HepG2 (cell line): ENCODE measurements around the gene LMF2. TPM values are rescaled to one million over a fixed set of nuclear protein-coding genes. Genes with fewer than 3 reads are reported as not detected.
A peak's percentile ranks its signal among the peaks of the same experiment; 100 is the strongest.

Experiments used
- ATRX ChIP-seq: sonication (generic); formaldehyde crosslinking; IDR thresholded peaks from 2 replicates; pipeline ENCODE4 v1.4.0; 2020; ENCODE audit warnings: missing genetic modification reagents, borderline replicate concordance
- FIP1L1 ChIP-seq: fragments of 200-400 bp; formaldehyde crosslinking; IDR thresholded peaks from 2 replicates; pipeline ENCODE4 v1.6.1; 2018; ENCODE audit warnings: low read depth, mild to moderate bottlenecking, low read length, moderate library complexity, borderline replicate concordance; ENCODE audit not compliant: insufficient read depth
- MIER3 ChIP-seq: IDR thresholded peaks from 2 replicates; pipeline ENCODE4 v1.6.1; 2016; ENCODE audit warnings: missing compliant biosample characterization, borderline replicate concordance
- NONO ChIP-seq, 2 experiments: fragments of 450-650 bp in 1 of 2; sonication (generic) in 1 of 2; formaldehyde crosslinking in 1 of 2; IDR thresholded peaks in 1 of 2; conservative IDR thresholded peaks in 1 of 2; 2 replicates each; pipeline versions ENCODE4 v1.6.1 to v1.8.0; 2017 to 2022; ENCODE audit warnings: mild to moderate bottlenecking in 1 of 2, missing genetic modification reagents in 1 of 2, moderate library complexity in 1 of 2
- PHB2 ChIP-seq: fragments of 450-650 bp; IDR thresholded peaks from 2 replicates; pipeline ENCODE4 v1.6.1; 2018; ENCODE audit not compliant: partially characterized antibody
- SNRNP70 ChIP-seq: fragments of 200-400 bp; formaldehyde crosslinking; IDR thresholded peaks from 2 replicates; pipeline ENCODE4 v1.6.1; 2017; ENCODE audit warnings: mild to moderate bottlenecking, low read depth, low read length, moderate library complexity
- ZFP36 ChIP-seq: fragments of 150-350 bp; IDR thresholded peaks from 2 replicates; pipeline ENCODE4 v1.6.1; 2018; ENCODE audit warnings: borderline replicate concordance, low read length, low read depth; ENCODE audit not compliant: partially characterized antibody
- polyA plus RNA-seq, 8 experiments: library from polyadenylated mRNA; depleted of rRNA in 3 of 8; stranded (reverse) in 7 of 8; unstranded in 1 of 8; fragments of >200 nt; fragmentation: Illumina TruSeq in 4 of 8; extraction: Trizol in 4 of 8; gene quantifications; 2 replicates each; pipeline versions ENCODE4 v1.2.1 to v1.2.3, GENCODE V29; 2011 to 2016; ENCODE audit warnings: low read depth in 4 of 8, missing spikeins in 1 of 8, mixed read lengths in 1 of 8; ENCODE audit not compliant: insufficient read depth in 1 of 8
- total RNA-seq, 5 experiments: library from RNA; depleted of rRNA; stranded (reverse); fragments of >200 nt; fragmentation: Illumina TruSeq; extraction: Trizol; gene quantifications; 2 replicates each; pipeline ENCODE4 v1.2.3, GENCODE V29; 2016; ENCODE audit warnings: low read depth in 1 of 5
- TF ChIP-seq, protein P1 (sequence below): sonication (generic); formaldehyde crosslinking; IDR thresholded peaks from 2 replicates; pipeline ENCODE4 v1.4.0; 2020; ENCODE audit warnings: missing genetic modification reagents
- TF ChIP-seq, protein P2 (sequence below): sonication (generic); formaldehyde crosslinking; IDR thresholded peaks from 2 replicates; pipeline ENCODE4 v1.8.0; 2022; ENCODE audit warnings: missing genetic modification reagents, mild to moderate bottlenecking, inconsistent platforms, borderline replicate concordance
- TF ChIP-seq, protein P3 (sequence below): sonication (generic); formaldehyde crosslinking; IDR thresholded peaks from 2 replicates; pipeline ENCODE4 v1.4.0; 2020; ENCODE audit warnings: mild to moderate bottlenecking, missing genetic modification reagents

LMF2 gene
- total and polyA plus RNA-seq, 2 of the 13 experiments (the other 11 are each of a cell fraction or from before 2014, with no cell fraction given): 23.3 to 30.6 TPM

DNA sequence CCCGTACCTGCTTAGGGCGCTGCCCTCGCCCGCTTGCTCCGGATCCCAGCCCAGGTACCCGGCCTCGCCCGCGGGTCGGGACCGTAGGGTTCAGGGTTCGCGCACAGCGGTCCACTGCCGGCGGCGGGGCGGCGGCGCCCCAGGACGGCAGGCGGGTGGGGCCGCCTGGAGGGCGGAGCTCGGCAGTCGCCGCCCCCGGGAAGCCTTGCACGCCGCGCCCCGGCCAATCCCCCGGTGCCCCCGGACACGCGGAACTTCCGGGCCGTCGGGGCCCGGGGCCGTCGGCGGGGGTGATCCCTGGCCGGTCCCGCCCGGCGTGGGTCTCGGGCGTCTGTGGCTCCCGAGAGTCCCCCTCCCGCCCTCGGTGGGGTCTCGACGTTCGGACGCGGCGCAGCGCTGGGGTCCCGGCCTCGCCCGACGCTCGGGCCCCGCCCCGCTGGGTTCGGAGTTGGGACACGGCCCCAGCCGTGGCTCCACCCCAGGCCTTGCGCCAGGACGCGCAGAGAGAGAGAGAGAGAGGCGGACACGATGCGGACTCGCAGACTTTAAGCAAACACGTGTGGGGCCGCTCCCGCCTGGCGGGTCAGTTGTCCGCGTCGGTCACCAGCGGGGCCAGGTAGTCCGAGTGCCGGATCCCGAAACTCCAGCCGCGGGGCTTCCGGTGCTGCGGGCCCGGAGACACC lies 22.5 kb upstream of the LMF2 start, which contains the start of gene TYMP (continued):
- TF ChIP-seq, protein P1, sequence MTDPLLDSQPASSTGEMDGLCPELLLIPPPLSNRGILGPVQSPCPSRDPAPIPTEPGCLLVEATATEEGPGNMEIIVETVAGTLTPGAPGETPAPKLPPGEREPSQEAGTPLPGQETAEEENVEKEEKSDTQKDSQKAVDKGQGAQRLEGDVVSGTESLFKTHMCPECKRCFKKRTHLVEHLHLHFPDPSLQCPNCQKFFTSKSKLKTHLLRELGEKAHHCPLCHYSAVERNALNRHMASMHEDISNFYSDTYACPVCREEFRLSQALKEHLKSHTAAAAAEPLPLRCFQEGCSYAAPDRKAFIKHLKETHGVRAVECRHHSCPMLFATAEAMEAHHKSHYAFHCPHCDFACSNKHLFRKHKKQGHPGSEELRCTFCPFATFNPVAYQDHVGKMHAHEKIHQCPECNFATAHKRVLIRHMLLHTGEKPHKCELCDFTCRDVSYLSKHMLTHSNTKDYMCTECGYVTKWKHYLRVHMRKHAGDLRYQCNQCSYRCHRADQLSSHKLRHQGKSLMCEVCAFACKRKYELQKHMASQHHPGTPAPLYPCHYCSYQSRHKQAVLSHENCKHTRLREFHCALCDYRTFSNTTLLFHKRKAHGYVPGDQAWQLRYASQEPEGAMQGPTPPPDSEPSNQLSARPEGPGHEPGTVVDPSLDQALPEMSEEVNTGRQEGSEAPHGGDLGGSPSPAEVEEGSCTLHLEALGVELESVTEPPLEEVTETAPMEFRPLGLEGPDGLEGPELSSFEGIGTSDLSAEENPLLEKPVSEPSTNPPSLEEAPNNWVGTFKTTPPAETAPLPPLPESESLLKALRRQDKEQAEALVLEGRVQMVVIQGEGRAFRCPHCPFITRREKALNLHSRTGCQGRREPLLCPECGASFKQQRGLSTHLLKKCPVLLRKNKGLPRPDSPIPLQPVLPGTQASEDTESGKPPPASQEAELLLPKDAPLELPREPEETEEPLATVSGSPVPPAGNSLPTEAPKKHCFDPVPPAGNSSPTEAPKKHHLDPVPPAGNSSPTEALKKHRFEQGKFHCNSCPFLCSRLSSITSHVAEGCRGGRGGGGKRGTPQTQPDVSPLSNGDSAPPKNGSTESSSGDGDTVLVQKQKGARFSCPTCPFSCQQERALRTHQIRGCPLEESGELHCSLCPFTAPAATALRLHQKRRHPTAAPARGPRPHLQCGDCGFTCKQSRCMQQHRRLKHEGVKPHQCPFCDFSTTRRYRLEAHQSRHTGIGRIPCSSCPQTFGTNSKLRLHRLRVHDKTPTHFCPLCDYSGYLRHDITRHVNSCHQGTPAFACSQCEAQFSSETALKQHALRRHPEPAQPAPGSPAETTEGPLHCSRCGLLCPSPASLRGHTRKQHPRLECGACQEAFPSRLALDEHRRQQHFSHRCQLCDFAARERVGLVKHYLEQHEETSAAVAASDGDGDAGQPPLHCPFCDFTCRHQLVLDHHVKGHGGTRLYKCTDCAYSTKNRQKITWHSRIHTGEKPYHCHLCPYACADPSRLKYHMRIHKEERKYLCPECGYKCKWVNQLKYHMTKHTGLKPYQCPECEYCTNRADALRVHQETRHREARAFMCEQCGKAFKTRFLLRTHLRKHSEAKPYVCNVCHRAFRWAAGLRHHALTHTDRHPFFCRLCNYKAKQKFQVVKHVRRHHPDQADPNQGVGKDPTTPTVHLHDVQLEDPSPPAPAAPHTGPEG: peak; percentile 64; the same call in 1 of the 2 replicates
- TF ChIP-seq PHB2 (no peak), FIP1L1 (peak; percentile 21; the same call in 1 of the 2 replicates), NONO (IDR thresholded peaks at IDR 0.05) (no peak), NONO (CRISPR knock-in tag; conservative IDR thresholded peaks at IDR 0.05) (0 out of 2 replicates have a peak, but pooled peaks have one; percentile 58), SNRNP70 (0 out of 2 replicates have a peak, but pooled peaks have one; percentile 63), ATRX (CRISPR knock-in tag) (no peak), MIER3 (CRISPR knock-in tag) (no peak; the same call in 1 of the 2 replicates), ZFP36 (no peak)
- TF ChIP-seq, protein P2, sequence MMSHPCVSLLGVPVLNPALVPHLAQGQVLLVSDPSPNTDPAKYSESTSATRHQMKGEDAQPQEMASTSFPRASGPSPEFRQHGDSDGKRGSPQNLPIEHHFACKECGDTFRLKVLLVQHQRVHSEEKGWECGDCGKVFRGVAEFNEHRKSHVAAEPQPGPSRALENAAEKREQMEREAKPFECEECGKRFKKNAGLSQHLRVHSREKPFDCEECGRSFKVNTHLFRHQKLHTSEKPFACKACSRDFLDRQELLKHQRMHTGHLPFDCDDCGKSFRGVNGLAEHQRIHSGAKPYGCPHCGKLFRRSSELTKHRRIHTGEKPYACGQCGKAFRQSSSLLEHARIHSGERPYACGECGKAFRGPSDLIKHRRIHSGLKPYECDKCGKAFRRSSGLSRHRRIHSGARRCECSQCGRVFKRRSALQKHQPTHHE (CRISPR knock-in tag): peak; percentile 70; the same call in 1 of the 2 replicates
- TF ChIP-seq, protein P3, sequence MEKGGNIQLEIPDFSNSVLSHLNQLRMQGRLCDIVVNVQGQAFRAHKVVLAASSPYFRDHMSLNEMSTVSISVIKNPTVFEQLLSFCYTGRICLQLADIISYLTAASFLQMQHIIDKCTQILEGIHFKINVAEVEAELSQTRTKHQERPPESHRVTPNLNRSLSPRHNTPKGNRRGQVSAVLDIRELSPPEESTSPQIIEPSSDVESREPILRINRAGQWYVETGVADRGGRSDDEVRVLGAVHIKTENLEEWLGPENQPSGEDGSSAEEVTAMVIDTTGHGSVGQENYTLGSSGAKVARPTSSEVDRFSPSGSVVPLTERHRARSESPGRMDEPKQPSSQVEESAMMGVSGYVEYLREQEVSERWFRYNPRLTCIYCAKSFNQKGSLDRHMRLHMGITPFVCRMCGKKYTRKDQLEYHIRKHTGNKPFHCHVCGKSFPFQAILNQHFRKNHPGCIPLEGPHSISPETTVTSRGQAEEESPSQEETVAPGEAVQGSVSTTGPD (CRISPR knock-in tag): no peak
